Activated CD4-positive, alpha-beta memory T cell treated with anti-CD3 and anti-CD28 coated beads, Interleukin-2, amount 10 ng/mL, durations not matched to agents 7 days and 5 days (primary cell): ENCODE measurements around the gene CREB3L1. TPM values are rescaled to one million over a fixed set of nuclear protein-coding genes. Genes with fewer than 3 reads are reported as not detected.
"Not testable (repeated sequence)": the region's sequence is repeated elsewhere in the genome, so short reads cannot be mapped to it uniquely, and the experiment has no call there.

Experiments used
- CTCF ChIA-PET: fragments of 350-600 bp; sonication (Branson Sonifier 250); formaldehyde crosslinking; loops from one replicate; lab custom pipeline; 2021; ENCODE audit warnings: antibody characterized with exemption, inconsistent platforms; lab: Charles Lee
- POLR2A ChIA-PET: fragments of 350-600 bp; sonication (Branson Sonifier 250); formaldehyde crosslinking; loops from one replicate; lab custom pipeline; 2021; ENCODE audit warnings: antibody characterized with exemption; lab: Charles Lee
- DNase-seq: peaks from one replicate; pipeline ENCODE4 v3.0.0-alpha.2; 2020
- H3K27ac Mint-ChIP-seq: one replicate; pipeline ENCODE4 v1.8.0; 2021; ENCODE audit warnings: mild to moderate bottlenecking, mixed read lengths
- H3K27me3 Mint-ChIP-seq: one replicate; pipeline ENCODE4 v1.8.0; 2021; ENCODE audit warnings: mixed read lengths
- H3K36me3 Mint-ChIP-seq: one replicate; pipeline ENCODE4 v1.8.0; 2021; ENCODE audit warnings: low read depth, mixed read lengths
- H3K4me1 Mint-ChIP-seq: one replicate; pipeline ENCODE4 v1.8.0; 2021; ENCODE audit warnings: mixed read lengths
- H3K4me3 Mint-ChIP-seq: one replicate; pipeline ENCODE4 v1.8.0; 2021; ENCODE audit warnings: mild to moderate bottlenecking, mixed read lengths
- H3K9me3 Mint-ChIP-seq: one replicate; pipeline ENCODE4 v1.8.0; 2021; ENCODE audit warnings: mixed read lengths
- total RNA-seq, 2 experiments: library from RNA; stranded (reverse); gene quantifications; one replicate each; pipeline ENCODE4 v1.2.3, GENCODE V29; 2021

The CREB3L1 gene
- total RNA-seq, 2 experiments from 2014 or later = not detected

DNA sequence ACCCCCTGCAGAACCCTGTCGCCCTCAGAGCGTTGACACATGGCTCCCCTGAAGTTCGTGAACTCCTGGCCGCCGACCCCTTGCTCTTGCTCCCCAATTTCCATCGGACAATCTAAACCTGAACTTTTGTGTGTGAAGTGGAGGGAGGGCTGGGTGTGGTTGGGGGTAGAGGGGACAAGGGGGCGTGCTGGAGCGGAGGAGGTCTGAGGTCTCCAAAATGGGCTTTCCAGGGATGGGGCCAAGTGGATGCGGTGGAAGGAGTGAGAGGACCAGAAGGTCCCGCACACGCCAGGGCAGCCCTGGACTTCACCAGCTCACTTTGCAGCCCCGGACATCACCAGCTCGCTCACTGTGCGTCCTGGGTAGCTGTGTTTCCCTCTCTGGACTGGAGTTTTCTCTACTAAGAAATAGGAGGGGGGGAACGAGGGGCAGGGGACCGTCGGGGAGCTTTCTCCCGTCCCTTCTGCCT lies 18.6 kb downstream of the CREB3L1 start:
- no peak overlapping the region for H3K27ac Mint-ChIP-seq
- DNase-seq = no peak
- peaks cover 30% of the 10 kb centered on the region for H3K27me3 Mint-ChIP-seq
- peak overlapping the region; percentile 65 for H3K4me3 Mint-ChIP-seq
- no peaks in the 10 kb centered on the region for H3K36me3 Mint-ChIP-seq
- peaks cover 22% of the 10 kb centered on the region for H3K4me1 Mint-ChIP-seq
- ChIA-PET POLR2A (interaction anchor here (1.0 to 1.7 kb wide), 4 partner anchors 17 to 53 kb away, joined by 3 to 5 read pairs (median 4); no protein-coding TSS in a partner anchor), CTCF (interaction anchor here (1.0 to 3.0 kb wide), 8 partner anchors 10 to 57 kb away, joined by 3 to 18 read pairs (median 5); no protein-coding TSS in a partner anchor)
- H3K9me3 Mint-ChIP-seq = no peaks in the 10 kb centered on the region

DNA sequence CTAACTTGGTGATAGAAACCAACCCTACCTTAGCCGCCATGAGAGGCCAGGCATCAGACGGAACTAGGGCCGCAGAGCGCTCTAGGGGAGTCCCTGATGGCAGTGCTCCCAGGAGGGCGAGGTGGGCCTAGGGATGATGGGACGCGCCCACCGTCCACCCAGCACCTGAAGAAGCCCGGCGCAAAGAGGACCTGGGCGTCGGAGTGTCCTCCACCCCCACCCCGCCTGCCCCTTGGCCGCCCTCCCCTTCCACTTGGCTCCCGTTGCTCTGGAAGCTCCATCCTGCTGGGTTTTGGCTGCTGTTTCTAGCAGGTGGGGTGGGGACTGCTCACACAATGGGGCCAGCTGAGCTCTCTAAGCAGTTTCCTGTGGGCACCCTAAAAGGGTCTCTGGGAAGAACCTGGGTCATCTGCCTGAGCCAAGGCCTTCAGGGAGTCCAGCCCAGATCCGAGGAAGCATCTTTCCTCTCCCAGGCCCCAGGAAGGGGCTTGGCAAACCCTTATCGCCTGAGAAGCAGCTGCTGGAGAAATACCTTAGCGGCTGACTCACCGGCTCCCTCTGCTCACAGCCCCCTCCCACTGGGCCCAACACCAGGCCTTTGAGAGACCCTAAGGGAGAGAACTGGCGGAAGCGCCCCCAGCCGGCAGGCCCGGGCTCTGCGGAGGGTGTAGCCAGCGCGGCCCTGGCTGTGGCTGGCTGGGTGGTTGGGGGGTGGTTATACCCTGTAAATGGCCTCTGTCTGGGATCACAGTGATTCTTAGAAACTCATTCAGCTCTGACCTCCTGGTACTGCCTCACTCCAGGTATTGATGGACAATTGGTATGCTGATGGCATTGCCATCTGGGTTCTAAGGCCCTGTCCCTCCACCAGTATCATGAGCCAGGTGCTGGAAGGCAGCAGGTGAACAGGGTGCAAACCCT lies 19.3 kb downstream of the CREB3L1 start:
- Mint-ChIP-seq H3K4me1 (peaks cover 22% of the 10 kb centered on the region), H3K36me3 (no peaks in the 10 kb centered on the region), H3K4me3 (no peak overlapping the region), H3K27me3 (peaks cover 30% of the 10 kb centered on the region), H3K27ac (no peak overlapping the region), H3K9me3 (no peaks in the 10 kb centered on the region)
- no peak for DNase-seq
- ChIA-PET POLR2A (interaction anchor here (1.2 to 1.7 kb wide), 2 partner anchors 17 to 54 kb away, joined by 4 read pairs; no protein-coding TSS in a partner anchor), CTCF (interaction anchor here (1.0 to 3.0 kb wide), 5 partner anchors 9 to 57 kb away, joined by 4 to 18 read pairs (median 5); no protein-coding TSS in a partner anchor)

DNA sequence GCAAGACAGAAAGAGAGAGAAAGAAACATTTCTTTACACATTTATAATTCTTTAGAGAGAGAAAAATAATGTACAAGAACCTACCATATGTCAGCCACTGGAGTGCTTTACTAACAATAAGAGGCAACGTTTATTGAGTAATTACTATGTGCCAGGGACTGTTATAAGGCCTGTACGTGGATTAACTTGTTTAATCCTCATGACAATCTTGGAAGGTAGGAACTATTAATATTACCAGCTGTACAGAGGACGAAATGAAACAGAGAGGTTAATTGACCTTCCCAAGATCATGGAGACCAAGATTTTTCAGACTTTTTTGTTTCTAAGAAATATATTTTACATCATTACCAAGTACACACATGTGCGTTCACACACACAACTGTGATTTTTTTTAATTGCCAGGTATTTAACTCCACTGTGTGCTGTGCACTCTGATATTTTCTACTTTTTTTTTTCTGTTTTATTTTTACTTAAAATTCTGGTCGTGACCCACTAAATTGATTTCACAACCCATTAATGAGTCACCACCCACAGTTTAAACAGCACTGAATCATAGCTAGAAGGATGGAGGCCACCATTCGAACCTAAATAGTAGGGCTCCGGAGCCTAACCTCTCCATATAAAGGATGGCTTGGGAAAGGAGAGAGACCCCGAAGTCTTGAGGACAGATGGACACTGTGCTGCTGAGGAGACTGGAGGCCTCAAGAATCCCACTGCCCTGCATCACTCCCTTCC lies 21.4 kb downstream of the CREB3L1 start:
- Mint-ChIP-seq H3K4me3 (no peak overlapping the region), H3K36me3 (no peaks in the 10 kb centered on the region), H3K9me3 (no peaks in the 10 kb centered on the region), H3K4me1 (peaks cover 25% of the 10 kb centered on the region), H3K27me3 (peaks cover 23% of the 10 kb centered on the region), H3K27ac (no peak overlapping the region)
- no peak for DNase-seq
- ChIA-PET POLR2A (no interaction called here), CTCF (interaction anchor here (1.3 to 2.3 kb wide), 4 partner anchors 9 to 61 kb away, joined by 3 to 7 read pairs (median 5); no protein-coding TSS in a partner anchor)

DNA sequence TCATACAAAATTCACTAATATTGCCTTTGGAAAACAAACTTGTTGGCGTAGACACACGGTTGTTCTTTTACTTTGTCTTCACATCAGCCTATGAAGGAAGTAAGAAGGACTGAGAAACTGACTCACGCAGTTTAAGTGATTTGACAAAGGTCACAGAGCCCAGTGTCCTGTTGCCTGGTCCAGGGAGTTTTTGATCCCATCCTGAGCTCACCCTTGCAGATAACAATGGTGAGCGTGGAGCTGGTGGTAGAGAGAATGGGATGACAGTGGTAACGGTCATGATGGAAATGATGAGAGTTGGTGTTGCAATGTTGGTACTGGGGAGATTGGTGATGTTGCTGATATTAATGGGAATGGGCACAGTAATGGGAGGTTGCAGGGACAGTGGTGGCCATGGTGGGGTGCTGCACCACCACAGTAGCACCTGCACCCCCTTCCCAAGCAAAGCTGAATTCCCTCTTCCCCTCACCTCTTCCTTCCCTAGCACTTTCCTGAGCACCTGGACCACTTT lies 22.0 kb downstream of the CREB3L1 start:
- ChIA-PET CTCF (interaction anchor here (1.3 to 2.3 kb wide), 5 partner anchors 8 to 61 kb away, joined by 3 to 7 read pairs (median 5); no protein-coding TSS in a partner anchor), POLR2A (no interaction called here)
- Mint-ChIP-seq H3K27me3 (peaks cover 21% of the 10 kb centered on the region), H3K27ac (no peak overlapping the region), H3K36me3 (no peaks in the 10 kb centered on the region), H3K4me1 (peaks cover 25% of the 10 kb centered on the region), H3K4me3 (no peak overlapping the region), H3K9me3 (no peaks in the 10 kb centered on the region)
- no peak for DNase-seq

DNA sequence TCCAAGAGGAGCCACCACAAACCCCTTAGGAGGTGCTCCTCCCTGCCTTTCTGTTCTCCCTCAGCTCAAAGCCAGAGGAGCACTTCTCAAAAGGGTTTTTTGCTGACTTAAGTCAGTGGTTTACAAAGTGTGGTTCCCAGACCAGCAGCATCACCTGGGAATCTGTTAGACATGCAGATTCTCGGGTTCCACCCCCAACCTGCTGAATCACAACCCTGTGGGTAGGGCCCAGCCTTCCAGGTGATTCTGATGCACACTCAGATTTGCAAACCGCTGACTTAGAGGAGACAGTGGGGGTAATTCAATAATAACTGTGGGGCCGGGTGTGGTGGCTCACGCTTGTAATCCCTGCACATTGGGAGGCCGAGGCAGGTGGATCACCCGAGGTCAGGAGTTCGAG lies 22.8 kb downstream of the CREB3L1 start:
- no peaks in the 10 kb centered on the region for H3K36me3 Mint-ChIP-seq
- H3K27me3 Mint-ChIP-seq = peaks cover 18% of the 10 kb centered on the region
- ChIA-PET CTCF (interaction anchor here (1.3 to 2.3 kb wide), 3 partner anchors 9 to 61 kb away, joined by 4 to 7 read pairs (median 5); no protein-coding TSS in a partner anchor), POLR2A (no interaction called here)
- no peaks in the 10 kb centered on the region for H3K9me3 Mint-ChIP-seq
- no peak for DNase-seq
- peaks cover 23% of the 10 kb centered on the region for H3K4me1 Mint-ChIP-seq
- no peak overlapping the region for H3K27ac Mint-ChIP-seq
- no peak overlapping the region for H3K4me3 Mint-ChIP-seq

DNA sequence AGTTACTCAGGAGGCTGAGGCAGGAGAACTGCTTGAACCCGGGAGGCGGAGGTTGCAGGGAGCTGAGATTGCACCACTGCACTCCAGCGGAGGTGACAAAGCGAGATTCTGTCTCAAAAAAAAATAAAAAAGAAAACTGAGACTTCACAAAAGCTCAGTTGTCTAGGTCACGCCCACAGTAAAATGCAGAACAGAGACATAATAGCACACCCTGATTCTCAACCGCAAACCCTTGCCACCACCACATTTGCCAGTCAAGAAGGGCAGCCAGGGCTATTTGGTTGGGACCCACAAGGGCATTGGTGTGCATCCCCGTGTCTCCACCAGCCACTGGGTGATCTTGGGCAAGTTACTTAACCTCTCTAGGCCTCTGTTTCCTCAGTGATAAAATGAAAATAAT lies 25.4 kb downstream of the CREB3L1 start:
- H3K27me3 Mint-ChIP-seq = peaks cover 3% of the 10 kb centered on the region
- no peaks in the 10 kb centered on the region for H3K36me3 Mint-ChIP-seq
- no peaks in the 10 kb centered on the region for H3K9me3 Mint-ChIP-seq
- H3K4me3 Mint-ChIP-seq = no peak overlapping the region
- no peak for DNase-seq
- ChIA-PET POLR2A (no interaction called here), CTCF (no interaction called here)
- H3K27ac Mint-ChIP-seq = no peak overlapping the region
- peaks cover 15% of the 10 kb centered on the region for H3K4me1 Mint-ChIP-seq

DNA sequence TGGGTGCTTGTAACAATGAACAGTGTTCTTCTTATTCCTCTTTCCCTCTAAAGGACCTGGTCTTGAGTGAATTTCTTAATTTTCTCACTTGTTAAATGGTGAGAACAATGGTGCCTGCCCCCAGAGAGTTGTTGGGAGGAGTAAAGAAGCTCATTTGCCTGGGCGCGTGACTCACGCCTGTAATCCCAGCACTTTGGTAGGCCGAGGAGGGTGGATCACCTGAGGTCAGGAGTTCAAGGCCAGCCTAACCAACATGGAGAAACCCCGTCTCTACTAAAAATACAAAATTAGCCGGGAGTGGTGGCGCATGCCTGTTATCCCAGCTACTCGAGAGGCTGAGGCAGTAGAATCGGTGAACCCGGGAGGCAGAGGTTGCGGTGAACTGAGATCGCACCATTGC lies 26.6 kb downstream of the CREB3L1 start:
- not testable (repeated sequence) for H3K36me3 Mint-ChIP-seq
- H3K4me1 Mint-ChIP-seq = peaks cover 14% of the 10 kb centered on the region

DNA sequence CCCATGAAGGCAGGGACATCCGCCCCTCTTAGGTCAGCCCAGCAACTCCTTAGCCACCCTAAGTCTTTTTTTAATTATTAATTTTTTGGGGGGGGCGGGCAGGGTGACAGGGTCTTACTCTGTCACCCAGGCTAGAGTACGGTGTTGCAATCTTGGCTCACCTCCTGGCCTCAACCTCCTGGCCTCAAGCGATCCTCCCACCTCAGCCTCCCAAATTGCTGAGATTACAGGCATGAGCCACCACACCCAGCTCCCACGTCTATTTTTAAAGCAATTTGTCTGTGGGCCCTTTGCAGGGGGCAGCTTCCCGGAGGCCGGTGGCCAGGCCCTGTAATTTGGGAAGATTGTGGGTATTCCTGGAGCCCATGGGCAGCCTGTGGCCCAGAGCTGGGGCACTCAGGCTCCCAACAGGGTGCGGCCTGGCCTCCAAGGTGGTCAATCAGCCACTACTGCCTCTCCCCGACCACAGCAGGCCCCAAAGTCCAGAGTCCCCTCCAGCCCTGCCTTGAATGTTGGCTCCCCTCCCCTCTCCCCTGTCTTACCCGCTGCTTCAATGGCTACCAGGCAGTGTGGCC lies 27.2 kb downstream of the CREB3L1 start:
- POLR2A ChIA-PET = interaction anchor here (0.6 to 1.5 kb wide), 2 partner anchors 25 to 209 kb away, joined by 3 read pairs; no protein-coding TSS in a partner anchor

More for the DNA sequence above, 26.6 kb downstream of the CREB3L1 start:
- DNase-seq, H3K27me3 Mint-ChIP-seq, H3K27ac Mint-ChIP-seq, H3K9me3 Mint-ChIP-seq, H3K4me3 Mint-ChIP-seq: not testable (repeated sequence)
- CTCF ChIA-PET = interaction anchor here (0.6 to 1.6 kb wide), 4 partner anchors 9 to 457 kb away, joined by 3 to 8 read pairs (median 4); partner anchors contain the start of gene CRY2
- POLR2A ChIA-PET = interaction anchor here (0.6 to 1.5 kb wide), 2 partner anchors 26 to 208 kb away, joined by 3 read pairs; no protein-coding TSS in a partner anchor

DNA sequence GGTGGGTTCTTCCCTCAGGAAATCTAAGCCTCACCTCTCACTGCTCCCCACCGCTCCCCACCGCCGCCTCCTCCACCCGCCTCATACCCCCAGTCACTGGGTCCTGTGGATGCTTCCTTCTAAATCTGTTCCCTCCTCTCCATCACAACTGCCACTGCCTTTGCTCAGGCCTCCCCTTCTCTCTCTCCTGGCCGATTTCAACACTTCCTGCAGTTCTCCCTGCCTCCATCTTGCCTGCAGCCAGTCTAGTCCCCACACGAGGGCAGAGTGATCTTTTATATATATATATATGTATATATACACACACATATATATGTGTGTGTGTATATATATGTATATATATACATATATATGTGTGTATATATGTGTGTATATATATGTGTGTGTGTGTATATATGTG lies 27.8 kb downstream of the CREB3L1 start:
- H3K27ac Mint-ChIP-seq = no peak overlapping the region
- ChIA-PET POLR2A (interaction anchor here (1.5 kb wide), 1 partner anchor 24 kb away, joined by 3 read pairs; no protein-coding TSS in a partner anchor), CTCF (interaction anchor here (1.4 to 15.1 kb wide), 3 partner anchors 9 to 66 kb away, joined by 4 to 263 read pairs (median 8); no protein-coding TSS in a partner anchor)
- no peaks in the 10 kb centered on the region for H3K36me3 Mint-ChIP-seq
- no peak for DNase-seq
- no peak overlapping the region for H3K4me3 Mint-ChIP-seq
- H3K4me1 Mint-ChIP-seq = peaks cover 16% of the 10 kb centered on the region
- H3K27me3 Mint-ChIP-seq = no peaks in the 10 kb centered on the region
- no peaks in the 10 kb centered on the region for H3K9me3 Mint-ChIP-seq

More for the DNA sequence above, 27.2 kb downstream of the CREB3L1 start:
- no peaks in the 10 kb centered on the region for H3K27me3 Mint-ChIP-seq
- no peaks in the 10 kb centered on the region for H3K36me3 Mint-ChIP-seq
- DNase-seq = no peak
- no peaks in the 10 kb centered on the region for H3K9me3 Mint-ChIP-seq
- H3K4me3 Mint-ChIP-seq = no peak overlapping the region
- CTCF ChIA-PET = interaction anchor here (1.0 to 1.6 kb wide), 3 partner anchors 8 to 65 kb away, joined by 3 to 8 read pairs (median 6); no protein-coding TSS in a partner anchor
- peaks cover 12% of the 10 kb centered on the region for H3K4me1 Mint-ChIP-seq
- H3K27ac Mint-ChIP-seq = no peak overlapping the region

DNA sequence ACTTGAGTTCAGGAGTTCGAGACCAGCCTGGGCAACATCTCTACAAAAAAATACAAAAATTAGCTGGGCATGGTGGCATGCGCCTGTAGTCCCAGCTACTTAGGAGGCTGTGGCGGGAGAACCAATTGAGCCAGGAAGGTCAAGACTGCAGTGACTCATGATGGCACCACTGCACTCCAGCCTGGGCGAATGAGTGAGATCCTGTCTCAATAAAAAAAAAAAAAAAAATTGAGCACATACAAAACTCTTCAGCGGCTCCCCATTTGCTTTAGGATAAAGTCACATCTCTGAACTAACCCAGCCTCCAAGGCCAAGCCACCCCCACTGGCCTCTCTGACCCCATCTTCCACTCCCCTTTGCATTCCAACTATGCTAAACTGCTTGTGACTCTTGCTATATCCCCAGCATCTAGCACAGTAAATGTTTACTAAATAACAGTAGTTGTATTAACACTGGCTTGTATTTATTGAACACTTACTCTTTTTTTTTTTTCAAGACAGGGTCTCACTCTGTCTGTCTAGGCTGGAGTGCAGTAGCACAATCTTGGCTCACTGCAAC lies 28.9 kb downstream of the CREB3L1 start:
- CTCF ChIA-PET = interaction anchor here (0.7 to 15.1 kb wide), 6 partner anchors 10 to 66 kb away, joined by 3 to 263 read pairs (median 4); no protein-coding TSS in a partner anchor
- H3K4me3 Mint-ChIP-seq = no peak overlapping the region
- POLR2A ChIA-PET = no interaction called here
- no peaks in the 10 kb centered on the region for H3K36me3 Mint-ChIP-seq
- no peaks in the 10 kb centered on the region for H3K27me3 Mint-ChIP-seq
- H3K9me3 Mint-ChIP-seq = no peaks in the 10 kb centered on the region
- H3K4me1 Mint-ChIP-seq = peaks cover 18% of the 10 kb centered on the region
- DNase-seq = no peak
- no peak overlapping the region for H3K27ac Mint-ChIP-seq

DNA sequence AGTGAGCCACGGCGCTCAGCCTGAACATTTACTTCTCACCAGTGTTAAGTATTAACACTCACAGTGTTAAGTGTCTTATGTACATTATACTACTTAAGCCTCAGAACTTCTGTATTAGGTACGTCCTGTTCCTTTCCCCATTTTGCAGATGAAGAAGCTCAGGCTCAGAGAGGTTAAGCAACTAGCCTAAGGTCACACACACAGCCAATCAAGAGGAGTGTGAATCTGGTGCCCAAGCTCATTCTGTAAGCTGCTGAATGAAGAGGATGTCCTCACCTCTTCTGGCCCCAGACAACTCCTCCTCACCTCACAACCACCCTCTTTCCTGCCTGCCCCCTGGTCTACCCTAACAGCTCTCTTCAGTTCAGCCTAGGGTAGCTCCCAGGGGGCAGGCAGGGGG lies 29.9 kb downstream of the CREB3L1 start:
- ChIA-PET CTCF (interaction anchor here (0.5 to 15.1 kb wide), 10 partner anchors 8 to 826 kb away, joined by 3 to 263 read pairs (median 5); no protein-coding TSS in a partner anchor), POLR2A (interaction anchor here (3.8 kb wide), 1 partner anchor 69 kb away, joined by 13 read pairs; no protein-coding TSS in a partner anchor)
- Mint-ChIP-seq H3K27me3 (no peaks in the 10 kb centered on the region), H3K4me3 (no peak overlapping the region), H3K9me3 (no peaks in the 10 kb centered on the region), H3K36me3 (no peaks in the 10 kb centered on the region), H3K27ac (no peak overlapping the region), H3K4me1 (peaks cover 15% of the 10 kb centered on the region)
- no peak for DNase-seq
